DND-41 (cell line): ENCODE measurements around the gene MACC1.

Source experiments
- CTCF ChIP-seq: IDR thresholded peaks from 2 replicates; pipeline ENCODE4 v1.5.1; 2012; ENCODE audit warnings: borderline replicate concordance, low read length, moderate library complexity, mild to moderate bottlenecking; ENCODE audit not compliant: poor library complexity, severe bottlenecking; ENCODE audit errors: extremely low read depth
- EZH2 ChIP-seq: IDR thresholded peaks from 3 replicates; pipeline ENCODE4 v1.6.1; 2012; ENCODE audit warnings: borderline replicate concordance, low read depth, mild to moderate bottlenecking, moderate library complexity, low read length, inconsistent platforms; ENCODE audit not compliant: severe bottlenecking

- no peak for TF ChIP-seq CTCF
- TF ChIP-seq EZH2 = no peak
Observed at GRCh38 chr7:20107582-20107981, 109.6 kb downstream of the MACC1 start.
